Smooth muscle cell of the brain vasculature (primary cell): Measurements from ENCODE around the gene PCBP3.
"Not testable (repeated sequence)": the region's sequence is repeated elsewhere in the genome, so short reads cannot be mapped to it uniquely, and the experiment has no call there.

Source experiments
- DNase-seq: peaks from one replicate; pipeline ENCODE4 v3.0.0-alpha.2; 2012; ENCODE audit warnings: low read depth, low spot score

PCBP3 gene

DNA sequence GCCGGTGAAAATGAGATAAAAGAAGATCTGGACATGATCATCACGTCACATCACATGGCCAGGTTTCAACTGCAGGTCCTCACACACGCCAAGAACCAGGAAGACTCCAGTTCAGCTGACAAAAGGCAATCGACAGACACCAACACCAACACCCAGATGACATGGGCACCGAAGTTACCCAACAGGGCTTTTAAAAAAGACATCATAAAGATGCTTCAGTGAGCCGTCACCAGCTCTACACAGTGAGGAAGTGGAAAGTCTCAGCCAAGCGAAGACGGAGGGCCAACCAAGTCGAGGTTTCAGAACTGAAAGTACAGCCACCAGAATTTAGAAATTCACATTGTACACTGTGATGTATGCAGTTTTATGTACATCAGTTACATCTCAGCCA is 183.8 kb downstream of the PCBP3 start:
- no peak for DNase-seq

DNA sequence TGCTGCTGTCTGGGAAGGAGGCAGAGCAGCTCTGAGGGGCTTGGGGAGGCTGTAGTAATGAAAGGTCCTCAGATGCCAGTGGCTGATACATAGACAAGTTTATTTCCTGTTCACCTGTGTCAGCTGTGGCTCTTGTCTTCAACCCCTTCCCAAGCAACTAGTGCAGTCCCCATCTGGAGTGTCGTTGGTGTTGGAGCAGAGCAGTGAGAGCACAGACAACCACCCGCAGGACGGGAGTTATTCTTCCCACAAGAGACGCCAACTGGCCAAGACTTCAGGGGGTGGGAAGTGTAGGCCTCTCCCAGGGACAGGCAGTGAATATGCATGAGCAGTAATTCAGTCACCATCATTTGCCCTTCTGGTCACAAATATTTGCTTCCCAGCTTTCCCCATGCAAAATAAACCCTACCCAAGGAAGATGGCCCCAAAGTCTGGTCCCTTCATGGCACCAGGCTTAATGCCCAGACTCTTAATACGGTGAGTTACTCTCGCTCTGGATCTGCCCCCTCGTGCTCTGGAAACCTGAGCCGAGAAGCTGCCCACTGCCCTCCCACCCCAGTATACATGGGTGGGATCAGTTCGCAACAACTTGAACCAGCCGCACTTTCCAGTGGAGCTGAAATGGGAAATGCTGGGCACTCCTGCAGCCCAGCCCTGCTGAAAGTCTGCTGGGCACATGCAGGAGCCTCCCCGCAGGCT is 184.5 kb downstream of the PCBP3 start:
- no peak for DNase-seq

GRCh38 chr21:45828580-45829570 is 185.3 kb downstream of the PCBP3 start:
- no peak for DNase-seq

DNA sequence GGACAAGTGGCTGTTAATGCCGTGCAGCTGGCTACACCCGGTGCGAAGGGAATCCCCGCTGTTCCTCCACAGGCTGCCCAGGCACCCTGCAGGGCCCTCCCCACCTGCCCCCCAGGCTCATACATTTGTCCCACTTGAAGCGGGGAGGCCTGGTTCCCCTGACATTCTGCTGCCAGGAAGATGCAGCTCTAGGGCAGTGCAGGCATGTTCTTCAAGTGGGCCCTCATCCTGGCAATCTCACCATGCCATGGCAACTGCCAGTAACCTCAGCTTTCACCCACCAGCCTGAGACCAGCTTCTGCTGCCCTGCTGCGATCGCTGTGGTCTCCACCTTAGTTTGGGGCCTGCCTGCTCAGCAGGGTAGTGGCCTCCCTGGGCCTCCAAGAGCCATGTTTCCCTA is 186.1 kb downstream of the PCBP3 start:
- DNase-seq: no peak

GRCh38 chr21:45830221-45830640 is 186.7 kb downstream of the PCBP3 start:
- no peak for DNase-seq

GRCh38 chr21:45830720-45831366 is 187.3 kb downstream of the PCBP3 start:
- no peak for DNase-seq

- DNase-seq: no peak
These were observed 188.6 kb downstream of the PCBP3 start for GRCh38 chr21:45831991-45832740.

GRCh38 chr21:45832741-45833235 is 189.3 kb downstream of the PCBP3 start:
- not testable (repeated sequence) for DNase-seq

GRCh38 chr21:45833414-45833813 is 189.9 kb downstream of the PCBP3 start:
- no peak for DNase-seq

GRCh38 chr21:45834026-45834715 is 190.6 kb downstream of the PCBP3 start:
- no peak for DNase-seq

DNA sequence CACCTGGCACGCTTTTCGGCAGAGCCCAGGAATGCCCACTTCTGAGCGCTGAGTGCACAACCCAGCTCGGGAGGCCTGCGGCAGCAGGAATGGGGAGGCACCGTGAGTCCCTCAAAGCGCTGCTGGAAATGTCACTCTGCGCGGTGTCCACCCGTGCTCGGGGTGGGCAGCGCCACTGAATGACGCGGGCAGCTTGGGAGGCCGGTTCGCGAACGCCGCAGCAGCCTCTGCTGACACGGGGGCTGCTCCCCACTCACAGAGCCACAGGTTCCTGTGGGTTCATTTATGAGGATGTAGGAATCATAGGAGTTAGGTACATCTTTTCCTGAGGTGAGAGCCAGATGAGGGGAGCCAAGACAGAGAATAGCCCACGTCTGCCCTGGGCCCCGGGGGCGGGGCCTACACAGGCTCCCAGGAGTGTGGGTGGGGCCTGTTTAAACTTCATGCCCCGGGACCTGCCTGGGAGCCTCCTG is 191.3 kb downstream of the PCBP3 start:
- no peak for DNase-seq

DNA sequence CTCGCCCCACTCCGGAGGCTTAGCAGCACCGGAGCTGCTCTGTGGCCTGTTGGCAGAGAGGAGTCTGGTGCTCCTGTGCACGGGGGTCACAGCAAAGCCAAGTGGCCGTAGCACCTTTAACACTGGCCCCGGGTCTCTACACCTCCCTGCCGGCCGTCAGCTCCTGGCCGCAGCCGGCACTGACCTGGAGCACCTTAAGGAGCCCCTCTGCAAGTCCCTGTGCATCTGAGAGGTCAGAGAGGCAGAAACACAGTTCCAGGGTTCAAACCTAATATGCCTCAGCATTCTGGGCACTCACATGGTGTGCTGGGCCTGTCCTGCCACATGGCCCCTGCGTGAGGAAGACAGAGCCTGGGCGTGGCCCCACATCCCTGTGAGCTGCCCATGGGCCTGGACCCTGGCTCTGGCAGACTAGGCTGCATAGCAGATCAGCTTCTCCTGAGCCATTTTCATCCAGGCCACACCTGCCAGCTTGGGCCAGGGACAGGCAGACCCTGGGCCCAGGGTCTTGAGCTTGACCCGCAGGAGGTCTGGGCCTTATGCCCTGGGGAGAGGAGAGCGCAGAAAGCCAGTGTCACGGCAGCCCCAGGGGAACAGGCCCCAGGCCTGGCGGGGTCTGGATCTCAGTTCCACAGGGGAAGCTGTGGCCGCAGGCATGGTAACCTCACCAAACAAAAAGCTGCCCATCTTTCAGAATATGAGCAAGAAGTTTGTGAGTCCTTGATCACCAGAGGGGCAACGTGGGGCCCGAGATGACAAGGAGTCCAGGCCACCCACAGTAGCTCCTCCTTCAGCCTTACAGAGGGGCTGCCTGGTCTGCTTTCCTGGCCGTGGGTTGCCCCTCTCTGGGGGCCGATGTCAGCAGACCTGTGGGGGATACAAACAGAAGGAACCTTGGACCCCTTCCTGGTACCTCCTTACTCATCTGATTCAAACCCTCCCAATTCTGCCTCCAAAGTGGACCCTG is 192.1 kb downstream of the PCBP3 start:
- no peak for DNase-seq

- DNase-seq: no peak
These were observed 192.7 kb downstream of the PCBP3 start for GRCh38 chr21:45836268-45836655.

DNA sequence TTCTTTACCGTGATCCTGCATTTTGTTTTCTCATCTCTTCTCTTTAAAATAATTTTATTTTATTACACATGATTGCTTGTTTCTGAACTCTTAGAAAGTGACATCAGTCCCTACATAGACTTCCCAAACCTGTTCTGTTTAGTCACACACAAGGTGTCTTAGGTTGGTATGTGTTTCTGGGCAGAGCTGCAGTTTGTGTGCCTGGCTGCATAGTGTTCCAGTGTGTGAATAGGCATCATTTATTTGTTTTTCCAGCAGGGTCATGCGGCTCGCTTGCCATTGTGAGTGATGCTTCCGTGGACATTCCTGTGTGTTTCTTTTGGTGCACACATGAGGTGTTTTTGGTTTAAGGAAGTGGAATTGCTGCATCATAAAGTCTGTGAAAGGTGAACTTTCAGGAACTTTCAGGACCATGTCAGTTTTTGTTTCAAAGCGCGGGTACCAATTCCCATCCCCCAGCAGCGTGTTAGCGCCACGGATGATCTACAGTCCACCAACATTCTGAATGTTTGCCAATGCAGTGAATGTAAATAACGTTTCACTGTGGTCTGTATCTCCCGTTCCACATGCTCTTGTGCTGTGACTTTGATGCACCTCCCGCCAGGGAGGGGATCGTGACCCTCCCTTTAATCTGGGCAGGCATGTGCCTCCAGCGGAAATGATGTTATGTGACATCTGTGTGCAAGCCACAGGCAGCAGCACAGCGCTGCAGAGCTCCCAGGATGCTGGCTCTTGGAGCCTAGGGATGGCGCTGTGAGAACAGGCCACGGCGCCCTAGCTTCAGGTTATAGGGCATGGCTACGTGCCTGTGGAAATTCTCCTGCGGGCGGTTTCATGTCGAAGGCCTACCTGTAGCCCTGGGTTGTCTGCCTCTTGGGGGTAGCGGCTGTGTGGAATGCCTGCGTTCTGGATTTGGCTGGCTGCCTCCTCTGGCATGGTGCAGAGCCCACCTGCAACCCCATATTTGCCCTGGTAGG is 193.5 kb downstream of the PCBP3 start:
- no peak for DNase-seq

DNA sequence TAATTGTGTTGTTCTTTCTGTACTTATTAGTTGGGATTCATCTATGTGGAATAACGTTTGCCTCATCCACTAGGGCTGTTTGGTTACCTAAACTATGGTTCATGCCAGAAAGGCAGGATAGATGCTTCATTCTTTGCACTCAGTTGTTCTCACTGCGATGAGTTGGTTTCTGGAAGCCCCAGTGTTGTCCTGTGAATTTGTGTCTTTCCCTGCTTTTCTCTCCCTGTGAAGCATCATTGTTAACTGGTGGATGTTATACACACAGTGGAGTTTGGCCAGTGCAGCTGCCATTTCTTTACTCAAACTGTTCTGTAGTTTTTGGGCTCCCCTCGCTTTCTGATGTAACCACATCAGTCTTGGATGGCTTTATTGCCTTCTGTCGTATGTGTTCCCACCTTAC is 194.4 kb downstream of the PCBP3 start:
- DNase-seq: no peak

DNA sequence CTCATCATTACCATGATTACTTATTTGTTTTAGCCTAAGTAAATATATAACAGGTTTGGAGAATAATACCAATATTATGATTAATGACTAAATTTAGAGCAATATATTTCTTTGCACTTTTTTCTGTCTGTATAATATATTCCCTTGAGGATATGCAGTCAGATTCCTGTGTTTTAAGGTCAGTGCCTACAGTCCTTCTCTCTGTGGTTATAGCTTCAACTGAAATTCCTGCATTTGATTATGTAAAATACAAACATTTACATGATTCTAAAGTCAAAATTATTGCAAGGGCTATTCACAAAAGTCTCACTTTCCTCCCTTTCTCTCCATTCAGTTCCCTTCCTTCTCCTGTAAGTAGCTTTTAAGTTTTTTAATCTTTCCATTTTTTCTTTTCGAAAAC is 195.1 kb downstream of the PCBP3 start:
- DNase-seq: no peak

DNA sequence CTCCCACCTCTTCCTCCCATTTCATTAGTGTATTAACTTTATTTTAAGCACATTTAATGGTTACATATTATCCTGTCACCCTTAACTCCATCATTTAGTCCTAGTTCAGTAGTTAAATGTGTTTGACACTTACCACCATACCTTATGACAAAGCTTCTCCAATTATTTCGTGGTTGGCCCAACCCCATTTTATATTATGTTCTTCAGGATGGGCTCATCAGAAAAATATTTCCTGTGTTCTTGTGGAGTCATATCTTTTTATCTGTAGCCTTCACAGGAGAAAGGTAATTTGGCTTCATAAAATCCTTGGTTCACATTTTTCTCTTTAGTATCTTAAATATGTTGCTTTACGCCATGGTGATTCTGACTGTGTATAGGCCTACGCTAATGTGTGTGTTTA is 195.7 kb downstream of the PCBP3 start:
- no peak for DNase-seq

DNA sequence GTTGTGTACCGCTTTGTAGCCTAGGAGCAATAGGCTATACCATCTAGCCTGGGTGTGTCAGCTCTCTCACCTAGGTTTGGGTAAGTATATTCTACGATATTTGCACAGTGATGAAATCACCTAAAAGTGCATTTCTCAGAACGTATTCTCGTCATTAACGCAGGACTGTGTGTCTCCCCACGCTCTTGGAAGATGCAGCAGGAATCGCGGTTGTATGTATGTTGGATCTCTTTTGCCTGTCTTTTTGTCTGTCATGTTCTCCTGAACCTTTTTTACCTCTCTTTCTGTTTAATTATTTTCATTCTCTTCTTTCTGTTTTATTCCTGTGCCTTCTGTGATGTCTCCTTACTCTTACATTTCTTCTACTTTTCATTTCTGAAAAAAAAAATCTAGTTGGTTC is 197.5 kb downstream of the PCBP3 start:
- no peak for DNase-seq
